Stimulated activated CD4-positive, alpha-beta T cell treated with anti-CD3 and anti-CD28 coated beads, Interleukin-4, amount 100 ng/mL, for 48 hours (primary cell): Measurements from ENCODE around the gene ARL8B.

Source experiments
- DNase-seq, 2 donors: peaks; one replicate each; pipeline ENCODE4 v3.0.0-alpha.2; 2020; ENCODE audit warnings: low read depth in 2 of 2

The ARL8B gene

DNA sequence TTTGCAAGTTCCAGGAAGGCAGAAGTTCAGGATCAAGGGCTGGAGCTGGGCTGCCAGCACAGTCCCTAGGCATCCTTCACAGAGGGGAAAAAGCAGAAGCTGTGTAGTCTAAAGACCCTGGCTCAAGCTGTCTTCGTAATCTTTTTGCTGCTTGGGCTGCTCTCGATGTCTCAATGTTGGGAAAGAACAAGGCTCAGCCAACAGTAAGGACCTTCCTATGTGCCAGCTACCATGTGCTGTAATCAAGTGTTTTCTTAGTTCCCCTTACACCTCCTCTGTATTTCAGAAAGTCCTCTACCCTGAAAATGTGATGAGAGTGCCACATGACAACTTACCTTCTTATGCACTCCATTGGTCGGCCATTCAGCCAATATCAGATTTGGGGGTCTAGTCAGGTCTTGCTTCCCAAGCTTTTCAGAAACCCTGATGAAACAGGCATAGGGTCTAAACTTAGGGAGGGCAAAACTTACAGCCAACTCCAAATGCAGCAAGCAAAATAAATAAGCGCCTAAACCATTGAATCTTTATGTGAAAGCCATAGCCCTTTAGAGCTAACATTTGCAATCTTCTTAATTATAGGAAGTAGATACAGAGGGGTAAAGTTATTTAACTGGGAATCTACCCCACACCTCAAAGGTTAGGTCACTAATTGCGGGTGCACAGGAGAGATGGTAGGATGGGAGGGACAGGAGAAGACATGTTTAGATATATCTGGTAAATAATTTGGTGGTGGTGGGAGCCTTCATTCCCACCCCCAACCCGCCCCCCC lies 64.2 kb downstream of the ARL8B start:
- DNase-seq, result no peak

DNA sequence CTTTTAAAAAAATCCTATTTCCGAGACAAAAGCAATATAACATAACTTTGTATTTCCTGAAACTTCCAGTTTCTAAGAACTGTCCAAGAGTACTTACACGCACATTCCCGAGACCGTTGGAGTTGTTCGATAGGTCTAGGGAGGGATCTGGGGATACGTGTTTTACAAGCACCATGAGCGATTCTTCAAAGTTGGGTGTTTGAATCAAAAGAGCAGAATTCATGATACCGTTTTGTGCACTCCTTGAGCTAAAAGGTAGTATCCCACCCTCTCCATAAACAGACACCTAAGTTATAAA lies 64.7 kb downstream of the ARL8B start:
- DNase-seq, result no peak

DNA sequence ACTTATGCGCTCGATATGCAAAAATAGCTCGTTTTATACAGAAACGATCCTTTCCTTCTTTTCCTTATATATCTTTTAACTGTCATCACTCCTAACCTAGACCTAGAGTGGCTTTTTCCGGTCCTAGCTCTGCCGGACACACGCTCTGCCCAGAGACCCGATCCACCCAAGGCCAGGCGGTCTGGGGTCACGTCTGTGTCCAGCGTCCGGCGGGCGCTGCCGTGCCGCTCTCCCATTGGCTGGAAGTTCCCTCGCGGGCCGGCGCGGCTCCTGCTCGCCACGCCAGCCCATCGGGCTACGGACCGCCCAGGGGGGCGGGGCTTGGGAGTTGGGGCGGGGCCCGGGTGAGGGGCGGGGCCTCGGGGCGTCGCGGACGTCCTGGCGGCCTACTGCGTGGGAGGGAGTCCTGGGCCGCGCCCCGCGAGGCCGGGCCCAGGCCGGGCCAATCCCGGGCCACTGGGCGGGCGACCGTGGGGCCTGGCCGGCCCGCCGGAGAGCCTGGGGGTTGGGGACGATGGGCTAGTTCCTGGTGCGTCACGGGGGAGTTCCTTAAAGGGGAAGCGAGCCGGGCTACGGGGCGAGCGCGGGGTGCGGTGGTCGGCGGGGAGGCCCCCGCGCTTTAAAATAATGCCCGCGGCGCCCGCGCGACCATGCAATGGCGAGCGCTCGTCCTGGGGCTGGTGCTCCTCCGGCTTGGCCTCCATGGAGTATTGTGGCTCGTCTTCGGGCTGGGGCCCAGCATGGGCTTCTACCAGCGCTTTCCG lies 65.2 kb downstream of the ARL8B start, which contains the start of gene EDEM1:
EDEM1 (plus strand) TSS at position 552 of the 764 bp plus-strand sequence; CDS start at position 651, 99 bp downstream.
- peak; percentile 91 to 97 for DNase-seq

DNA sequence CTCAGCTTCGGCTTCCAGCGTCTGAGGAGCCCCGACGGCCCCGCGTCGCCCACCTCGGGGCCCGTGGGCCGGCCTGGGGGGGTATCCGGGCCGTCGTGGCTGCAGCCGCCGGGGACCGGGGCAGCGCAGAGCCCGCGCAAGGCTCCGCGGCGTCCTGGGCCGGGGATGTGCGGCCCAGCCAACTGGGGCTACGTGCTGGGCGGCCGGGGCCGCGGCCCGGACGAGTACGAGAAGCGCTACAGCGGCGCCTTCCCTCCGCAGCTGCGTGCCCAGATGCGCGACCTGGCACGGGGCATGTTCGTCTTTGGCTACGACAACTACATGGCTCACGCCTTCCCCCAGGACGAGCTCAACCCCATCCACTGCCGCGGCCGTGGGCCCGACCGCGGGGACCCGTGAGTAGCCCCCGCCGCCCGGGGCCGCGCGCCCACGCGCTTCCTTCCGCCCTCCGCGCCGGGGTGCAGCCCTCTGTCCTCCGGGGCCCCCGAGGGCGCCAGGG lies 65.9 kb downstream of the ARL8B start:
- DNase-seq, result peak in 1 of 2 donors; percentile 38

DNA sequence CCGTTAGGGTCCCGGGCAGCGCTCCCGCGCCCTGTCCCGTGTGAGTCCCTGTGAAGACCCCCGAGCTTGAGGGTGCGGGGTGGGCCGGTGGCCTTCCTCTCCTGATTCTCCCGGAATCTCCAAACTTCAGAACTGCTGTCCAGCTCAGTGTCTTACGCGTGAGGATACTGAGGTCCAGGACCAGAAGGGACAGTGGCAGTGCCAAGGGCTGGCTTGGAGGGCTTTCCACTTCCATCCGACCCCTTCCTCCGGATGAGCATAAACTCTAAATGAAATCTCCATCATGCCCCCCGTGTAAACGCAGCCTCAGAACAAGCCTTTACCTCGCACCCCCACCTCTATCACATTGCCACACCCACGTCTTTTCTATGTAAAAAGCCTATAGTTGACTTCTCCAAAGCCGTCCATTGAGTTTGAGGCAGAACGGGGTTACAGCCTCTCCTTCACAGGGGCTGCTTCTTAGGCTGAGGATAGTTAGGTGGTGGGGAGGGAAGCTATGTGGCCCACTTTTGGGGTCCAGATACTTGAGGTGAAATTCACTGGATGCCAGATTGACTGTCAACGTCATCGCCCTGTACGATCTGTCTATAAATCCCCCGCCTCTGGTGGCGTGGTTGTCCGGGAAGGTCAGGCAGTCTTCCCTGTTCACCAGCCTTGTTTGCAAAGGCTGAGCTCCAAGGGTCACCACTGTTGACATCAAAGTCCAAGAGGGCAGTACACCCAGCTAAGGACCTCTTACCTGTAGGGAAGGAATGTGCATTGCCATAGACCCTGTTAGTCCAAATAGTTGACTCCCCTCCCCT lies 66.5 kb downstream of the ARL8B start:
- no peak for DNase-seq

DNA sequence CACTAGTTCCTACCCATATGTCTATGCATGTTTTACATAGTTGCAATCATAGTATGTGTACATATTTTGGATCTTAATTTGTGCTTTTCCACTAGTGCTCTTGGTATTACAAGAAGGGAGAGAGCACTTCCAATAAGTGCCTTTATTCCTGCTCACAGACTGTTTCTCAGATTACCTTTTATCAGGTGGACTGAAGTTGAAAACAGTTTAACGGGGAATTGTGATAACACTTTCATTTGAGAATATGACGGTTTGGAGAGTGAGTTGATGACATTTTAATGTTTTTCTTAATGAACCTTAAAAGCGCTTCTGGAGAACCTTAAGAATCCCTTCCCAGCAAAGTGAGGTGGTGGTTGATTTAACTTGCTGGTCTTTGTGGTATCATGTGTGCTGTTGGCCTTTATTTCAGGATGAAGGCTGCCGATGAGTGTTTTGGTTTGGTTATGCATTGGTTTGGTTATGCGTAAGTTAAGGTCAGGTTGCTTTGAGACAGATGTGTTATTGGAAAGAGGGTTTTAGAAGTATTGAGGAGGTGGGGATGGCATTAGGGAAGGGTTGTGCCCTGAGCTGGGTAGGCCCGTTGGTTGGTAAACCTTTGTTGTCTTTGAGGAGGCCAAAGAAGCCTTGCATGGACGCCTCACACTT lies 68.2 kb downstream of the ARL8B start:
- no peak for DNase-seq

DNA sequence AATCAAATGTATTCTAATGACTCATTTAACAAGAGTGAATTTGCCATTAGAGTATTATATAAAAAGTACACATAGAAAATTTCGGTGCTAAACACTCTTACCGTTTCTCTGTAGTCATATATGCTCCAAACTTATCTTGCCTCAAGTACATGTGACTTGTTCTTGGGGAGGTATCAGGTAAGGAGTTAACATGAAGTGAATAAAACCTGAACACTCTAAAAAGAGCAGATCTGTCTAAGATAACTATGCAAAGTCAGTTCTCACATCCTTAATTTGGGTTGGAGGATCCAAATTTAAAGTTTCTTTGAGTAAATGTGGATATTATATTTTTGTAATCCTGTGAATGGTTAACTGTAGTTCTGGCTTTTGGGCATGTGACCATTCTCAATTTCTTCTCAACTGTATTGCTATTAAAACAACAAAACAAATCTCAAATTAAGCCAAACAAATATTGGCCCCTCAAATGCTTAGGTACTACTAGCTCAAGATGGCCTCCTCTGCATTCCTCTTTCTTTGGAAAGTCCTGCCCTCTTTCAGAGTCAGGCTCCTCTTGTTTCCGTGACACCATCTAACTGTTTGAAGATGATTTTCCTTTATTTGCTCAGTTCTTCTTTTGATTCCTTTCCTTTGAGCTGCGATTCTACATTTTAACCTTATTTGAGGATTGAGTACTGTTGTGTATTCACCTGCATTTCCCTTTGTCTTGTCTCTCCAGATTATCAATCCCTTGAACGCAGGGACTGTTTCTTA lies 69.6 kb downstream of the ARL8B start:
- DNase-seq, result no peak

DNA sequence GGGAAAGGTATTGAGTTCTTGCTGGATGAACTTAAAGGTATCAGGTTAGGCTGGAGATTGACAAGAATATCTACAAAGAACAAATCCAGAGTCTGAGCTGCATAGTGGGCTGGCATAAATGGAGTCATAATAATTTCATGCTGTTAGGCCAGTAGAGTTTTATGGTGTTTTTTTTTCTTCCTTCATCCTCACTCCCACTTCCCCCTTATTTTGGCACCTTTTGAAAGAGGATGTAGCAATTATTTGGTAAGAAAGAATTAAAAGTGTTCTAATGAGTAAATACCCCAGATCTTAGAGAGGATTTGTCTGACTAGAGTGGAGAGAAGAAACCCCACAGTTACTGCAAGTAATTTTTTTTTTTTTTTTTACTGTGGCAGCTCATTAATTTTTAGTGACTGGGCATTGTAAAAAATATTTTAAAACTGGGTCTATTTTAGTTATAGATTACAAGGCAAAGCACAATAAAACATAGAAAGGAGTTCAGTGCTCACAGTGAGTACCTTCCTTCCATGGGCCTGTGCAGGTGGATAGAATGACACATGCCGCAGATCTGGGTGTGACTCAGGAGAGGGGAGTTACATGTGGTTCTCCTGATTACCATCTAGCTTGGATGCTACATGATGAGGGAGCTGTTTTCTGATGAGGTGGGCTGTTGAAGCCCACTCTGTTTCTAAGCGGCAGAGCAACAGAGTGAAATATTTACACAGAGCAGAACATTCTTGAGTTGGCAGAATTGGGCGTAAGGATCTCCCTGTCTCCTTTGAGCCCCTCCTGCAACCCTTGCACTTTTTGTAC lies 70.7 kb downstream of the ARL8B start:
- no peak for DNase-seq

DNA sequence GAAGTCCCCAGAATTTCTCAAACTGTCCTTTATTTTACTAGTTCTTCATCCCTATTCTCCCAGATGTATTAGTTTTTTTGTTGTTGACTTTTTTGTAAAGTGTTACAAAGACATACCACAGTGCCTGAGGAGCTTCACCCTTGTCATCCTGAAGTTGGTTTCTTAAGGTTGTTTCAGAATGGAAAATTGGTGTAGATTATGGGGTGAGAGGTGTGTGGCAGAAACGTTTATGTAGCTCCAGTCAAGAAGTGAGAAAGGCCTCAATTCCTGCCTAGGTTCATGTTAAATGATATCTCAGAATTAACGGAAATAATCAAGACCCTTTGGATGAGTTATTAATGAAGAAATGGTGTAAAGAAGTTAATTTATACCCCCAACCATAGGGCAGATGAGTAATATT lies 72.2 kb downstream of the ARL8B start:
- DNase-seq, result no peak

DNA sequence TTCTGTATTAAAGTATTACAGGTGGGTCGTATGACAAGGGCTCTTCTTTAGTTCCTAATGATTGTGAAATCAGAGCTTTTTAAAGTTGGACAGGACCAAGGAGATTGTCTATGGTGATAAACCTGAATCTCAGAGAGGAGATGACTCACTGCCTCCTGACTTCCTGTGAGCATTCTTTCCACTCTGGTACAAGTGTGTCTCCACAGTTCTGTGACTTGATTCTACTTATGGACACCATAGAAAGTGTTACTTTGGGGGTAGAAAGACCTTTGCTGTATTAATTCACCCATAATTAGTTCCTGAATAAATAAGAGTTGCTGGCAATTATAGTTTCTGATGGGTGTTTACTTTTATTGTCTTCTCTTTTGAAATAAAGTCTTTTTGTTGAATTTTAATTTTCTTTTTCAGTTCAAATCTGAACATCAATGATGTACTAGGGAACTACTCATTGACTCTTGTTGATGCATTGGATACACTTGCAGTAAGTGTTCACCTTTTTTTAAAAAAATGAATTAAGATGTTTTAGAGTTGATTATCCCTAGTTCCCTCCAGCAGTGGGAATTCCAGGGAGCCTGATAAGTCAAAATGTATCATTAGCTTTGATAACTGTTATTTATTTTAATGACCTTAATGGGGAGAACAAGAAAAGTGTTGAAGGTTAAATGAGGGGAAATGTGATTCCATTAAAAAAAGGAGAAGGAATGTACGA lies 72.9 kb downstream of the ARL8B start:
- DNase-seq, result no peak

DNA sequence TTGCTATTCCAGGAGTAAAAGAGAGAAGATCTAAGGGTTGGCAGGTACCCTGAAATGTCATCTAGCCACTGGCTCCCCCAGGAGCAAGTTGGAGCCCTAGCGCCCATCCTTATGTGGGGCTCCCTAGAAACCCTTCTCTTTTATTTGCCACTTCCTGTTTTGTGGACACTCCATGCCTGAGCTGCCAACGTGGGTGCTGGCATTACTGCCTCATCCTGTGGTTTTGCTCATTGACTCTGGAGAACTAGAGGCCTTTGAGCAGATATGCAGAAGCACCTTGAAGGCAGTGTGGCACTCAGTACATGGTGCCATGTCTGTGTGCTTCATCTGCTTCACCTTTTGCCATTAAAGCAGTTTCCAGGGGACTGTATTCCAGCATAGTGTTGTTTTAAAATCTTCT lies 73.5 kb downstream of the ARL8B start:
- DNase-seq, result no peak

DNA sequence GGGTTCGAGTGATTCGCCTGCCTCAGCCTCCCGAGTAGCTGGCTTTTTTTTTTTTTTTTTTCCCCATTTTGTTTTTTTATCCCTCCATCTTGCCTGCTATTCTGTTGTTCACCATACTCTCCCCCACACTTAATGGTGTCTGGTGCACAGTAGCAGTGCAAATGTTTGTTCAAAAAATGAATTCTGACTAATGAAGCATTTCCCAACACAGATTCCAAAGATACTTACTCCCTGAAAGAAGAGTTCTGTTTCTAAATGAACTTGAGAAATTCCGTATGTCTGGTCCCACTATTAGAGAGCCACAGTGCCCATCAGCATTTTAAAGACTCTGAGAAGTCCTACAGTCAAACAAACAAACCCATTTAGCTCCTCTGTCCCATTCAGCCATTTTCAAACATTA lies 74.9 kb downstream of the ARL8B start:
- DNase-seq, result no peak

DNA sequence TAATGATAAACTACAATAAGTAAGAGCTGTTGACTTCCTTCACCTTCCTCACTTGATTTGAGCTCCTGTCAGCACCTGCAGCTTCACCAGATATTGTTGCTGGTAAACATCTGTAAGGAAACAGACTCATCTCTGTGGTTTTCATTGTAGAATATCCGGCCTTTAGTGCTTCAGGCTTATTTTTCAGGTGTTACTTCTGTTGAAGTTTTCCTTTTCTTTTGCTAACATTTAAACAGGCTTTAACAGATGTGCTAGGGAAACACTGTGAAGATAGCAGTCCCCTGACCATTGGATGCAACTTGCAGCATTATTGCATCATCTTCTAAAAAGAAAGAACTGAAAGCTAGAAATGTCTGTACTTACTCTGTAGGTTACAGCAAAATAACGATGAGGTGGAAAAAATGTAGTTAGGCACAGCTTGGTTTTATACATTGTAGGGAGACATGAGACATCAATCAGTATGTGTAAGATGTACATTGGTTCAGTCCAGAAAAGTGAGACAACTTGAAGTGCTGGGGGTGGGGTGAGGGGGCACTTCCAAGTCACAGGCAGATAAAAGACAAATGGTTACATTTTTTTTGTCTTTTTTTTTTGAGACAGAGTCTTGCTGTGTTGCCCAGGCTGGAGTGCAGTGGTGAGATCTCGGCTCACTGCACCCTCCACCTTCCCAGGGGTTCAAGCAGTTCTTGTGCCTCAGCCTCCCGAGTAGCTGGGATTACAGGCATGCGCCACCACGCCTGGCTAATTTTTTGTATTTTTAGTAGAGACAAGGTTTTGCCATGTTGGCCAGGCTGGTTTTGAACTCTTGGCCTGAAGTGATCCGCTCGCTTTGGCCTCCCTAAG lies 75.6 kb downstream of the ARL8B start:
- no peak for DNase-seq

DNA sequence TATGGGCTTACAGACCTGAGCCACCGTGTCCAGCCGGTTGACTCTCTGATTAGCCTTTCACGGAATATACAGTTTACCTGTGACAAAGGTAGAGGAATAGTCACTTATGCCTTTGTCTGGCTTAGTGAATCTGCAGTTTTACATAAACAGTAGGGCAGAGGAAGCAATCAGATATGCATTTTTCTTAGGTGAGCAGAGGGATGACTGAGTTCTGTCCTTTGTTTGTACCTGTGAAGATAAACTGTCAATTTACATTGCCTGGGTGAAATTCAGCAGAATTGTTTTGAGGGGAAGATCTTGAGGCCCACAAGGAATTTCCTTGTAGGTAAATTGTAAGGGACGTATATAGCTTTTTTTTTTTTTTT lies 76.2 kb downstream of the ARL8B start:
- DNase-seq, result no peak

DNA sequence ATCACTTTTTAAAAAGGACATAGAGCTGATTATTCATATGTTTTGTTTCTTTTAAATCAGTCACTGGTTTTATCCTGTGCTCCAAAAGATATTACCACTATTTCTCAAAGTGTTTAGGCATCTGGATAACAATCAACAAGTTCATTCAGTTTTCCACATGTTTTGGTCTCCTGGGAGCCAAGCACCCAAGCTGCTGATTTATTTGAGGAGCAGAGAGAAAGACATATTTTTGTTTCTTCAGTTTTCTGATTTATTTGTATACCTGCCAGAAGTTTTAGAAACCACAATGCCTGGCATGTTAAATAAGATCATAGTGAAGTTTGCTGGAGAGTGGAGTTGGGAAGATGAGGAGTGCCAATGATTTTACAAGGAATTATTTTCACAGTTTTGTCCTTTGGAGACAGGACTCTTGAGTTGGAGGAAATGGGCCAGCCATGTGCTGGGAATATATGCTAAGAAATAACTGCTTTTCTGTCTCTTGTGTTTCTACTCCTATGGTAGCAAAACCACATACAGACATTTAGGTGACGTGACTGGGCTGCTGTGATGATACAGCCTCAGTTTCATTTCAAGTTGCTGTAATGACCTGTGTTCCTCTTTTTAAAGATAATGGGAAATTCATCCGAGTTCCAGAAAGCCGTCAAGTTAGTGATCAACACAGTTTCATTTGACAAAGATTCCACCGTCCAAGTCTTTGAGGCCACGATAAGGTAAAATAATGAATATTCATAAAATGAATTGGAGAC lies 77.1 kb downstream of the ARL8B start:
- DNase-seq, result no peak

DNA sequence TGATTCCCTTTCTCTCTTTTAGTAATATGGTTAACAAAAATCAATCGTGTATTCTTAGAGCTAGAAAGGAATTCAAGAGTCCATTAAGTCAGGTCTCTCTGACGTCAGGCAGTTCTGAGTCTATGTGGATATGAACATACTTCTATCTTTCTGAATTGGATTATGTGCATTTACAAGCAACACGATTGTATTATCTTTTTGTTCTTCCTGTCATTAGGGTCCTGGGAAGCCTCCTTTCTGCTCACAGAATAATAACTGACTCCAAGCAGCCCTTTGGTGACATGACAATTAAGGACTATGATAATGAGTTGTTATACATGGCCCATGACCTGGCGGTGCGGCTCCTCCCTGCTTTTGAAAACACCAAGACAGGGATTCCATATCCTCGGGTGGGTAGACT lies 79.4 kb downstream of the ARL8B start:
- DNase-seq, result no peak

DNA sequence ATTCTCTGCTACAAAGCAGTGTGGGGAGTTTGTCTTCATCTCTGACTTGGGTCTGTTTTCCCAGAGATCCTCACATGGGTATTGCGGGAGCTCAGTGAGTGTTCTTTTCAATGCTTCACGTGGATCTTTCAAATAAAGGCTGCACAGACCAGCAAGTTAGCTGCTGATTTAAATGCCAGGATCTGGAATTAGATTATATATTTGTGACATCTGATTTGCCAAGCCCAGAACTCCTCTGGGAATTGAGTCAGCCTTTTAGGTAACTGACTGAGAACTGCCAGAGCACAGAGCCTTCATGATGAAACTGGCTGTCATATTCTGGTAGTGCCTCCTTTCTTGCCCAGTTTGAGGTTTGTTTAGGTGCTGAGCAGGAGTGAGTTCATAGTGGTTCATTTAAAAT lies 80.1 kb downstream of the ARL8B start:
- no peak for DNase-seq
